SU-DHL-6 (cell line): ENCODE results near the gene TENM4.

Experiments
- H2AFZ ChIP-seq: fragments of 200-600 bp; sonication (generic); 2 replicates; pipeline ENCODE4 v1.6.1; 2014; ENCODE audit warnings: low read depth, mild to moderate bottlenecking, moderate library complexity, mixed read lengths, antibody characterized with exemption, low read length; ENCODE audit not compliant: severe bottlenecking
- H3F3A ChIP-seq: fragments of 200-600 bp; shearing (Covaris generic); 2 replicates; pipeline ENCODE4 v1.6.0; 2016; ENCODE audit warnings: antibody characterized with exemption, mild to moderate bottlenecking; ENCODE audit not compliant: insufficient read depth
- H3K27ac ChIP-seq: fragments of 200-600 bp; sonication (generic); 2 replicates; pipeline ENCODE4 v1.5.1; 2016; ENCODE audit warnings: low read depth, mild to moderate bottlenecking, low read length, moderate library complexity, mixed read lengths
- H3K27me3 ChIP-seq: fragments of 200-600 bp; sonication (generic), shearing (Covaris generic); 2 replicates; pipeline ENCODE4 v1.6.0; 2014; ENCODE audit warnings: mild to moderate bottlenecking, low read length
- H3K36me3 ChIP-seq: fragments of 200-600 bp; sonication (generic); 2 replicates; pipeline ENCODE4 v1.6.1; 2014; ENCODE audit warnings: mild to moderate bottlenecking, low read length, mixed read lengths
- H3K4me2 ChIP-seq: fragments of 300-600, 200-600 bp; shearing (Covaris generic), sonication (generic); 2 replicates; pipeline ENCODE4 v1.6.0; 2014; ENCODE audit warnings: low read length, low read depth, mild to moderate bottlenecking; ENCODE audit not compliant: poor library complexity, severe bottlenecking
- H3K4me3 ChIP-seq: fragments of 200-600 bp; sonication (generic); 2 replicates; pipeline ENCODE4 v1.5.1; 2014; ENCODE audit warnings: antibody characterized with exemption, low read length, mild to moderate bottlenecking, mixed read lengths; ENCODE audit not compliant: insufficient read depth, poor library complexity, severe bottlenecking
- H3K79me2 ChIP-seq: fragments of 200-600 bp; sonication (generic); 2 replicates; pipeline ENCODE4 v1.6.1; 2014; ENCODE audit warnings: mild to moderate bottlenecking, low read length, moderate library complexity; ENCODE audit not compliant: insufficient read depth
- H3K9ac ChIP-seq: fragments of 200-600 bp; sonication (generic); 2 replicates; pipeline ENCODE4 v1.7.0; 2014; ENCODE audit warnings: mild to moderate bottlenecking, low read length
- H3K9me2 ChIP-seq: fragments of 200-600 bp; sonication (generic); replicated peaks from 2 replicates; pipeline ENCODE4 v1.6.1; 2014; ENCODE audit warnings: low read length; ENCODE audit not compliant: insufficient read depth
- H3K9me3 ChIP-seq: fragments of 200-600 bp; sonication (generic); 2 replicates; pipeline ENCODE4 v1.6.1; 2014; ENCODE audit warnings: low read length, mixed read lengths; ENCODE audit not compliant: insufficient read depth
- H4K20me1 ChIP-seq: fragments of 200-600 bp; sonication (generic); 2 replicates; pipeline ENCODE4 v1.6.1; 2014; ENCODE audit warnings: low read depth, mild to moderate bottlenecking, antibody characterized with exemption, low read length, moderate library complexity, mixed read lengths
- CTCF ChIP-seq: fragments of 200-600 bp; sonication (generic); IDR thresholded peaks from one replicate; pipeline ENCODE4 v1.5.1; 2017; ENCODE audit warnings: antibody characterized with exemption, mild to moderate bottlenecking, low read length, moderate library complexity; ENCODE audit not compliant: insufficient read depth, poor library complexity, severe bottlenecking
- EZH2phosphoT487 ChIP-seq: fragments of 200-600 bp; sonication (generic), shearing (Covaris generic); conservative IDR thresholded peaks from 2 replicates; pipeline ENCODE4 v1.6.1; 2018; ENCODE audit warnings: mild to moderate bottlenecking, antibody characterized with exemption, low read length, moderate library complexity, mixed read lengths

TENM4 gene

GRCh38 chr11:78742430-78742829 lies 698.4 kb downstream of the TENM4 start:
- H3K9me2 ChIP-seq, result no peaks in the 10 kb centered on the region
- H3K36me3 ChIP-seq, result no peaks in the 10 kb centered on the region
- H3K27ac ChIP-seq, result no peak overlapping the region
- H4K20me1 ChIP-seq, result no peaks in the 10 kb centered on the region
- H3K9ac ChIP-seq, result no peak overlapping the region
- no peak overlapping the region for H3K4me2 ChIP-seq
- H3K4me3 ChIP-seq, result no peak overlapping the region
- no peaks in the 10 kb centered on the region for H3F3A ChIP-seq
- no peaks in the 10 kb centered on the region for H3K27me3 ChIP-seq
- no peaks in the 10 kb centered on the region for H3K9me3 ChIP-seq
- TF ChIP-seq CTCF (no peak), EZH2phosphoT487 (no peak)
- H2AFZ ChIP-seq, result no peak overlapping the region
- no peaks in the 10 kb centered on the region for H3K79me2 ChIP-seq

DNA sequence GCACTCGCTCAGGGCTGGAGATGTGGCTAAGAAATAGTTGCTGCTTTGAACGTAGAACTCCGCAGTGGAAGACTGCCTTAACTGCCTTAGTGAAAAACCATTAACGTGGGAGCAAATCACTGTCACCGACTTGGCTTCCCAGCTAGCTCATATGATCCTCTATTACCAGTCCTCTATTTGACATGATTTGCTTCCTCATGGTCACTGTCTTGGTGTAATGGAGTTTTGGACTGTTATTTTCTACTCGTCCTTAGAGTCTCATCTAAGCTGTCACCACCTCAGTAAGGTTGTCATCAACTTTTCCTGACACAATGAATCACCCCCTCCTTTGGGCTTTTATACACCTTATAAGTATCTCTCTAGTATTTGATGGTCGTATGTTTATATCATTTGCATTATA lies 699.1 kb downstream of the TENM4 start:
- no peaks in the 10 kb centered on the region for H3F3A ChIP-seq
- H3K27me3 ChIP-seq, result no peaks in the 10 kb centered on the region
- no peak overlapping the region for H3K27ac ChIP-seq
- H3K36me3 ChIP-seq, result no peaks in the 10 kb centered on the region
- no peak overlapping the region for H2AFZ ChIP-seq
- H3K4me2 ChIP-seq, result no peak overlapping the region
- no peaks in the 10 kb centered on the region for H3K79me2 ChIP-seq
- no peak overlapping the region for H3K4me3 ChIP-seq
- no peak overlapping the region for H3K9ac ChIP-seq
- no peaks in the 10 kb centered on the region for H3K9me3 ChIP-seq
- H3K9me2 ChIP-seq, result no peaks in the 10 kb centered on the region
- H4K20me1 ChIP-seq, result no peaks in the 10 kb centered on the region
- no peak for TF ChIP-seq EZH2phosphoT487

- no peak for TF ChIP-seq CTCF
- TF ChIP-seq EZH2phosphoT487, result no peak
- H3K4me2 ChIP-seq, result no peak overlapping the region
Observed at GRCh38 chr11:78740199-78741071, 700.4 kb downstream of the TENM4 start.

DNA sequence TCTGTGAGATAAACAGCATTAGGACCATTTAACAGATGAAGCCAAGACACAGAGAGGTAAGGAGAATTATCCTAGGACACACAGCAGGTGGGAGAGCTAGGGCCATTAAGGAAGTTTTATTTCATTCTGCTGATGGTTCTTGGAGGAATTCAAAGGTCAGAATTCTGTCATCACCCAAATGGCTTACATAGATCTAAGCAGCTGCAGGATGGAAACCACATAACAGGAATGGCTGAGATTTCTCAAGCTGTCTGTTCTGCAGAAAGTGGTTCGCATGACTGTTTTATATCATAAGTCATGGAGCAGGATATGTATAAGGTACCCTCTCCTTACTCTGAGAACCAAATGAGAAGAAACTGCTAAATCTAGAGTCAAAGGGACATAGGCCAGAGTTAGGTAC lies 702.9 kb downstream of the TENM4 start:
- Histone ChIP-seq H3K27me3 (no peaks in the 10 kb centered on the region), H2AFZ (no peak overlapping the region), H3K4me3 (no peak overlapping the region), H3F3A (no peaks in the 10 kb centered on the region), H3K79me2 (no peaks in the 10 kb centered on the region), H3K9me3 (no peaks in the 10 kb centered on the region), H4K20me1 (no peaks in the 10 kb centered on the region), H3K9ac (no peak overlapping the region), H3K9me2 (no peaks in the 10 kb centered on the region), H3K4me2 (no peak overlapping the region), H3K36me3 (no peaks in the 10 kb centered on the region), H3K27ac (no peak overlapping the region)
- TF ChIP-seq CTCF (no peak), EZH2phosphoT487 (no peak)

More at GRCh38 chr11:78740199-78741071, 700.4 kb downstream of the TENM4 start:
- Histone ChIP-seq H3K36me3 (no peaks in the 10 kb centered on the region), H3K79me2 (no peaks in the 10 kb centered on the region), H4K20me1 (no peaks in the 10 kb centered on the region), H3F3A (no peaks in the 10 kb centered on the region), H3K27ac (no peak overlapping the region), H3K9me2 (no peaks in the 10 kb centered on the region), H3K4me3 (no peak overlapping the region), H3K9ac (no peak overlapping the region), H3K27me3 (no peaks in the 10 kb centered on the region), H2AFZ (no peak overlapping the region), H3K9me3 (no peaks in the 10 kb centered on the region)
